ENCODE results near the gene FURIN. TPM values are rescaled to one million over a fixed set of nuclear protein-coding genes. Genes with fewer than 3 reads are reported as not detected.

FURIN gene
- polyA plus RNA-seq, 3 donors: 6.5 to 47.3 (median 14.3) TPM

DNA sequence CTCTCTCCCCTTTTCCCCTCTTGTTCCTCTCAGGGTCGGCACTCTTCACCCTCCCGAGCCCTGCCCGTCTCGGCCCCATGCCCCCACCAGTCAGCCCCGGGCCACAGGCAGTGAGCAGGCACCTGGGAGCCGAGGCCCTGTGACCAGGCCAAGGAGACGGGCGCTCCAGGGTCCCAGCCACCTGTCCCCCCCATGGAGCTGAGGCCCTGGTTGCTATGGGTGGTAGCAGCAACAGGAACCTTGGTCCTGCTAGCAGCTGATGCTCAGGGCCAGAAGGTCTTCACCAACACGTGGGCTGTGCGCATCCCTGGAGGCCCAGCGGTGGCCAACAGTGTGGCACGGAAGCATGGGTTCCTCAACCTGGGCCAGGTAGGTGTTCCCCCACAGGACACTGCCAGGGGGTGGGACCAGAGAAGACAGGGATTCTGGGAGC is 7.2 kb downstream of the FURIN start:
- DNase-seq: no peak
- WGBS (ENCODE audit: insufficient coverage): 88% methylated on average over 12 of the region's 12 CpGs
- no peak overlapping the region for H3K4me3 ChIP-seq (replicated peaks in 1 of 3; ENCODE audit: low read depth in 2 of 3, low read length in 3 of 3)
- no peak overlapping the region for H3K4me3 Mint-ChIP-seq
- H2AFZ ChIP-seq (ENCODE audit: insufficient read depth, low read depth, low read length, poor library complexity, severe bottlenecking): no peak overlapping the region
- intact Hi-C loops (cut with micrococcal nuclease): loop anchor here (5.0 to 10.0 kb wide), 2 partner anchors 58 to 61 kb away; no protein-coding TSS in a partner anchor
- peaks cover 24 to 32% of the 10 kb centered on the region in 2 donors for H3K4me1 ChIP-seq (ENCODE audit: control insufficient read depth in 1 of 2, insufficient read depth in 2 of 2, low read length in 2 of 2)
- no peak overlapping the region for H3K27ac ChIP-seq (ENCODE audit: low read depth in 1 of 2, low read length in 2 of 2)
- H4K20me1 ChIP-seq (ENCODE audit: insufficient read depth, low read length): peaks cover 84% of the 10 kb centered on the region
- no peaks in the 10 kb centered on the region for H3K9me3 ChIP-seq (replicated peaks in 1 of 2; ENCODE audit: control insufficient read depth in 1 of 2, insufficient read depth in 1 of 2, low read length in 2 of 2)
- H3K36me3 ChIP-seq (replicated peaks in 1 of 2; ENCODE audit: control insufficient read depth in 1 of 2, insufficient read depth in 2 of 2, low read length in 2 of 2): peaks cover 52 to 54% of the 10 kb centered on the region in 2 donors
- H3K27me3 Mint-ChIP-seq (ENCODE audit: low read depth in 3 of 3): peaks cover 0 to 2% (median 0%) of the 10 kb centered on the region in 3 donors
- no peaks in the 10 kb centered on the region for H3K27me3 ChIP-seq (ENCODE audit: control insufficient read depth in 2 of 2, insufficient read depth in 2 of 2, low read length in 2 of 2)
- no peak for TF ChIP-seq CTCF (IDR thresholded peaks at IDR 0.05)
- H3K4me1 Mint-ChIP-seq: peaks cover 30% of the 10 kb centered on the region
- H3K4me2 ChIP-seq (replicated peaks; ENCODE audit: extremely low read depth, low read length, poor library complexity, severe bottlenecking): no peak overlapping the region
- H3K9me3 Mint-ChIP-seq: no peaks in the 10 kb centered on the region
- peaks cover 74% of the 10 kb centered on the region for H3K79me2 ChIP-seq (ENCODE audit: insufficient read depth, low read length)
- peak overlapping the region in 1 of 7 donors; percentile 40 for H3K27ac Mint-ChIP-seq
- peaks cover 52 to 66% of the 10 kb centered on the region in 2 donors for H3K36me3 Mint-ChIP-seq
- no peak overlapping the region for H3K9ac ChIP-seq (ENCODE audit: insufficient read depth, low read length, poor library complexity, severe bottlenecking)

DNA sequence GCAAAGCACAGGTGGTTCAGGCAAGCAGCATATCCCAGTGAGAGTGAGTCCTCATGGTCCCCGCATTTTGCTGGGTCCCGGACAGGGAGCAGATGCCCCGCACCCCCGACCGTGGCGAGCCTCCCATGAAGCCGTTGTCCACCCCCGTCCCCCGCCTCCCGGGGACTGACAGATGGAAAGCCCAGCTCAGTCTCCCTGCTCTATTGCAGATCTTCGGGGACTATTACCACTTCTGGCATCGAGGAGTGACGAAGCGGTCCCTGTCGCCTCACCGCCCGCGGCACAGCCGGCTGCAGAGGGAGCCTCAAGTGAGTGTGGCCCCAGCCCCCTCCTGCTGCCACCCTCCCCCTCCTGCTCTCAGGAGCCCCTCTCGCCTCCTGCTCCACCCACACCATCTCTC is 7.7 kb downstream of the FURIN start:
- Histone ChIP-seq H3K4me3 (replicated peaks in 1 of 3; ENCODE audit: low read depth in 2 of 3, low read length in 3 of 3) (no peak overlapping the region), H3K27ac (ENCODE audit: low read depth in 1 of 2, low read length in 2 of 2) (no peak overlapping the region), H3K27me3 (ENCODE audit: control insufficient read depth in 2 of 2, insufficient read depth in 2 of 2, low read length in 2 of 2) (no peaks in the 10 kb centered on the region), H3K4me1 (ENCODE audit: control insufficient read depth in 1 of 2, insufficient read depth in 2 of 2, low read length in 2 of 2) (peaks cover 20 to 27% of the 10 kb centered on the region in 2 donors), H3K79me2 (ENCODE audit: insufficient read depth, low read length) (peaks cover 69% of the 10 kb centered on the region), H3K9me3 (replicated peaks in 1 of 2; ENCODE audit: control insufficient read depth in 1 of 2, insufficient read depth in 1 of 2, low read length in 2 of 2) (no peaks in the 10 kb centered on the region), H3K4me2 (replicated peaks; ENCODE audit: extremely low read depth, low read length, poor library complexity, severe bottlenecking) (no peak overlapping the region), H2AFZ (ENCODE audit: insufficient read depth, low read depth, low read length, poor library complexity, severe bottlenecking) (no peak overlapping the region), H3K36me3 (replicated peaks in 1 of 2; ENCODE audit: control insufficient read depth in 1 of 2, insufficient read depth in 2 of 2, low read length in 2 of 2) (peaks cover 57 to 59% of the 10 kb centered on the region in 2 donors), H4K20me1 (ENCODE audit: insufficient read depth, low read length) (peaks cover 88% of the 10 kb centered on the region), H3K9ac (ENCODE audit: insufficient read depth, low read length, poor library complexity, severe bottlenecking) (no peak overlapping the region)
- Mint-ChIP-seq H3K27ac (no peak overlapping the region), H3K36me3 (peaks cover 57 to 70% of the 10 kb centered on the region in 2 donors), H3K9me3 (no peaks in the 10 kb centered on the region), H3K27me3 (ENCODE audit: low read depth in 3 of 3) (peaks cover 0 to 2% (median 0%) of the 10 kb centered on the region in 3 donors), H3K4me1 (peaks cover 26% of the 10 kb centered on the region), H3K4me3 (no peak overlapping the region)
- TF ChIP-seq CTCF (IDR thresholded peaks at IDR 0.05): no peak
- intact Hi-C loops (cut with micrococcal nuclease): loop anchor here (5.0 to 10.0 kb wide), 2 partner anchors 59 to 61 kb away; no protein-coding TSS in a partner anchor
- WGBS (ENCODE audit: insufficient coverage): 100% methylated on average over 15 of the region's 20 CpGs
- DNase-seq: no peak
